ENCODE measurements around the gene GPC2.
"Not testable (repeated sequence)": the region's sequence is repeated elsewhere in the genome, so short reads cannot be mapped to it uniquely, and the experiment has no call there.

Gene GPC2

GRCh38 chr7:100208911-100209408 lies 31.8 kb upstream of the GPC2 start:
- no peak for DNase-seq (ENCODE audit: low read depth in 4 of 4, low spot score in 1 of 4)

- no peak for DNase-seq (ENCODE audit: low read depth in 4 of 4, low spot score in 1 of 4)
Measured at GRCh38 chr7:100204454-100204853, 27.3 kb upstream of the GPC2 start.

GRCh38 chr7:100200693-100201092 lies 23.5 kb upstream of the GPC2 start:
- DNase-seq (ENCODE audit: low read depth in 4 of 4, low spot score in 1 of 4): no peak

GRCh38 chr7:100198266-100198665 lies 21.1 kb upstream of the GPC2 start:
- no peak for DNase-seq (ENCODE audit: low read depth in 4 of 4, low spot score in 1 of 4)

GRCh38 chr7:100195901-100196322 lies 18.7 kb upstream of the GPC2 start:
- not testable (repeated sequence) for DNase-seq (ENCODE audit: low read depth in 4 of 4, low spot score in 1 of 4)

- DNase-seq (ENCODE audit: low read depth in 4 of 4, low spot score in 1 of 4): no peak
Measured at GRCh38 chr7:100195222-100195621, 18.0 kb upstream of the GPC2 start.

GRCh38 chr7:100192969-100193368 lies 15.8 kb upstream of the GPC2 start:
- no peak for DNase-seq (ENCODE audit: low read depth in 4 of 4, low spot score in 1 of 4)

GRCh38 chr7:100192281-100192862 lies 15.2 kb upstream of the GPC2 start:
- DNase-seq (ENCODE audit: low read depth in 4 of 4, low spot score in 1 of 4): not testable (repeated sequence)

- no peak for DNase-seq (ENCODE audit: low read depth in 4 of 4, low spot score in 1 of 4)
Measured at GRCh38 chr7:100191775-100192174, 14.6 kb upstream of the GPC2 start.

- DNase-seq (ENCODE audit: low read depth in 4 of 4, low spot score in 1 of 4): no peak
Measured at GRCh38 chr7:100190048-100190711, 13.0 kb upstream of the GPC2 start.

- no peak for DNase-seq (ENCODE audit: low read depth in 4 of 4, low spot score in 1 of 4)
Measured at GRCh38 chr7:100189061-100189460, 11.9 kb upstream of the GPC2 start.

GRCh38 chr7:100185726-100186125 lies 8.5 kb upstream of the GPC2 start:
- DNase-seq (ENCODE audit: low read depth in 4 of 4, low spot score in 1 of 4): no peak

- DNase-seq (ENCODE audit: low read depth in 4 of 4, low spot score in 1 of 4): not testable (repeated sequence)
Measured at GRCh38 chr7:100183090-100183489, 5.9 kb upstream of the GPC2 start.

GRCh38 chr7:100182616-100183015 lies 5.4 kb upstream of the GPC2 start:
- not testable (repeated sequence) for DNase-seq (ENCODE audit: low read depth in 4 of 4, low spot score in 1 of 4)

- not testable (repeated sequence) for DNase-seq (ENCODE audit: low read depth in 4 of 4, low spot score in 1 of 4)
Measured at GRCh38 chr7:100180084-100180483, 2.9 kb upstream of the GPC2 start.

- DNase-seq (ENCODE audit: low read depth in 4 of 4, low spot score in 1 of 4): no peak
Measured at GRCh38 chr7:100176096-100177044, 811 bp downstream of the GPC2 start.

GRCh38 chr7:100175296-100175935 lies 1.8 kb downstream of the GPC2 start:
- no peak for DNase-seq (ENCODE audit: low read depth in 4 of 4, low spot score in 1 of 4)

GRCh38 chr7:100174582-100174981 lies 2.6 kb downstream of the GPC2 start:
- DNase-seq (ENCODE audit: low read depth in 4 of 4, low spot score in 1 of 4): no peak

GRCh38 chr7:100173806-100174495 lies 3.2 kb downstream of the GPC2 start:
- DNase-seq (ENCODE audit: low read depth in 4 of 4, low spot score in 1 of 4): no peak

- no peak for DNase-seq (ENCODE audit: low read depth in 4 of 4, low spot score in 1 of 4)
Measured at GRCh38 chr7:100171840-100172239, 5.3 kb downstream of the GPC2 start.
